MM.1S (cell line): ENCODE measurements around the gene VWA1.
"Not testable (repeated sequence)": the region's sequence is repeated elsewhere in the genome, so short reads cannot be mapped to it uniquely, and the experiment has no call there.

ENCODE experiments used
- CTCF ChIP-seq: fragments of 300-600 bp; sonication (generic); IDR thresholded peaks from 2 replicates; pipeline ENCODE4 v1.5.1; 2016; ENCODE audit warnings: antibody characterized with exemption, low read length, mixed read lengths
- EZH2 ChIP-seq: fragments of 300-600 bp; sonication (generic); optimal IDR thresholded peaks from 2 replicates; pipeline ENCODE3; 2017; ENCODE audit warnings: low read depth, mild to moderate bottlenecking, antibody characterized with exemption, low read length, mixed read lengths
- EZH2phosphoT487 ChIP-seq: fragments of 300-600 bp; sonication (generic); IDR thresholded peaks from 2 replicates; pipeline ENCODE4 v1.6.1; 2018; ENCODE audit warnings: antibody characterized with exemption, low read length

- TF ChIP-seq CTCF, EZH2, EZH2phosphoT487: not testable (repeated sequence)
Measured at GRCh38 chr1:1402901-1403392, 32.5 kb upstream of the VWA1 start.
